ENCODE results near the gene RBMS3. TPM values are rescaled to one million over a fixed set of nuclear protein-coding genes. Genes with fewer than 3 reads are reported as not detected.

The RBMS3 gene
- total RNA-seq, 2 donors from 2014 or later: 40.7 to 53.2 TPM

DNA sequence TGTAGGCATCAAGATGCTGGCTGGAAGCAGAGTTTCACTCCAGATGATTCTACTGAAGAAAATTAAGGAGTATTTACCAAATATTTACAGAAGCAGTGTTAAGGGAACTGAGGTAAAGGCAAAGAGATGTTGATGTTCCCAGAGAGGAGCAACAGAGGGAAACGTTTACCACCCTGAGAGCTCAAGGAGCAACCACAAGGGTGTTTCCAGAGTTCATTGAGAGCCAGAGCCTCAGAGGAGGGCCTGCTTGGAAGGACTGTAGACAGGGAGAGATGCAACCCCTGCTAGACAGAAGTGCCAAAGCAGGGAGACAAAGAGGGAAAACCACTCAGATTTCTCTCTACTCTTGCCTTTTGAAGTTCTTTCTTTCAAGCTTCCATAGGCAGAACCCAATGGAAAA lies 474.5 kb downstream of the RBMS3 start:
- DNase-seq (no peak), ATAC-seq (no peak)
- intact Hi-C loops (cut with DNase I): loop anchor here in 1 of 2 donors (10.0 kb wide), 2 partner anchors 111 to 231 kb away; no protein-coding TSS in a partner anchor

DNA sequence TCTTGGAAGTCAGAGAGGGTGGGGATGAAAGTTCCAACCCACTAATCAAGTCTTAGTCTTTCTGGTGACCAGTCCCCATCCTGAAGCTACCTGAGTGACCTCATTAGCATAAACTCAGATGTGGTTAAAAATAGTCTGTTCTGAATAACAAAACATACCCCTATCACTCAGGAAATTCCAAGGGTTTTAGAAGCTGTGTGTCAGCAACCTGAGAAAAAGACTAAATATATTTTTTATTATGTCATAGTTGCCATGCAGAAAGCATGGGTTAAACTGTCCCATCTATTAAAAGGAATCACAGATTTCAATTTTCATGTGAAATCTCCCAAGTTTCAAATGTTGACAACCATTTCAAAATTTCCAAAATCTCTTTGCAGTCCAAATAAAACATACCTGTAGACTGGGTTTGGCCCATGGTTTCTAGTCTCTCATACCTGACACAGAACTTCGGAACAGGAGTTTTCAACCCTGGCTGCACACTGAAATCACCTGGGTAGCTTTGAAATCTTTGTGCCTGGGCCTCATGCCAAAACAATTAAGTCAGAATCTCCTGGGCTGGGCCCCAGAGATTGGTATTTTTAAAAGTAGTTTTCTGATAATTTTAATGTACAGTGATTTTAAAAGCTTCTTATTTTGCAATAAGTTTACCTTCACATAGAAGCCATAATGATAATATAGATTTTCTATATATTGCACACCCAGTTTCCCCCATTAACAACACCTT lies 476.3 kb downstream of the RBMS3 start:
- DNase-seq (no peak), ATAC-seq (no peak)
- intact Hi-C loops (cut with DNase I): loop anchor here in 1 of 2 donors (10.0 kb wide), 2 partner anchors 112 to 232 kb away; no protein-coding TSS in a partner anchor

DNA sequence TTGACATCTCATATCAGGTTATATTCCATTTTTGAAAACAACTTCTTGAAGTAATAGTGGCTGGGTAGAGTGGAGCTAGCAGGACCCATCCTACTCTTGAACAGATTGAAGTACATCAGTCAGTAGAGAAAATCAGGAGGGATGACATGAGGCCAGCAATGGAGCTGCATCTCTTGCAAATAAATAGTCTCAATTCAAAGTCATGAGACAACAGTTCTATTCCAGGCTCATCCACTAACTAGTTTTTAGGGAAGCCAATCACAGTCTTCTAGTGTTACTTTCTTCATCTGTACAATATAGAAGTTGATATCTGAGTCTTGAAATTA lies 477.2 kb downstream of the RBMS3 start:
- DNase-seq: no peak
- intact Hi-C loops (cut with DNase I): loop anchor here in 1 of 2 donors (10.0 kb wide), 2 partner anchors 113 to 233 kb away; no protein-coding TSS in a partner anchor
- peak in 1 of 2 donors; percentile 24 for ATAC-seq

DNA sequence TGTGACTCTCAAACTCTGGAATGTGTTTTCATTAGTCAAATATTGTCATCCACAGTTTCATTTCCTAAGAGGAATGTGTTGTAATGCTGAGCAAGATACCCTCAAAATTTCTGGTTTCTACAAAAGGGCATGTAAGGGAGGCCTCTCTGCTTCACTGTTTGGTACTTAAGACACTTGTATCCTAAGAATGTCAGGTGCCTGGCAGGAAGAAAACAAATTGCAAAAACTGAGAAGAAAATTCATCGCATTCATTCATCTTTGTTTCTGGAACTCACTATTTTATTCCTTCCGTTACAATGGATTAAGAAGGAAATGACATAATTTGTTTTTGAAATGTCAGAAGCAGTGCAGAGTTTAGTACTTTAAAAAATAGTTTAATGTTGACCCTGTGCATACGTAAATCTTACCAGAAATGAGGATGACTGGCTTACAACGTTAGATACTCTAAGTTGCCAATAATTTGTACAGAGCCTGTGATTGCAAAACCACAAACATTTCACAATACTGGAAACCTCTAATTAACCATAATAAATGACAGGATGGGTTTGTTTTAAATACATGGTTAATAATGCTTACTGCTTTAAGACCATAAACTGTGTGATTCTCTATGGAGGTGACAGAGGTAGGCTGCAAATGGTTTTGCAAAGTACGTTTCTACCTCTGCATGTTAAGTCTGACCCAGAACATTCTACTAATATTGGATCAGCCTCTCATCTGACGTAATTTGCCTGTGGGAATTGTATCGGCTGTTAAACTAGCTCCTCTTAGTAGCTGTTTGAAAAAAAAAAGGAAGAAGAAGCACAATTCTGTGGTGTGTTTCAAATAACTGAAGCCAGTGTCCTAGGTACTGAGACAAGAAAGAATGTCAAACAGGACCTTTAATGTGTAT lies 477.8 kb downstream of the RBMS3 start:
- DNase-seq: no peak
- intact Hi-C loops (cut with DNase I): loop anchor here in 1 of 2 donors (10.0 kb wide), 2 partner anchors 114 to 234 kb away; no protein-coding TSS in a partner anchor
- ATAC-seq: peak; percentile 62 to 78

DNA sequence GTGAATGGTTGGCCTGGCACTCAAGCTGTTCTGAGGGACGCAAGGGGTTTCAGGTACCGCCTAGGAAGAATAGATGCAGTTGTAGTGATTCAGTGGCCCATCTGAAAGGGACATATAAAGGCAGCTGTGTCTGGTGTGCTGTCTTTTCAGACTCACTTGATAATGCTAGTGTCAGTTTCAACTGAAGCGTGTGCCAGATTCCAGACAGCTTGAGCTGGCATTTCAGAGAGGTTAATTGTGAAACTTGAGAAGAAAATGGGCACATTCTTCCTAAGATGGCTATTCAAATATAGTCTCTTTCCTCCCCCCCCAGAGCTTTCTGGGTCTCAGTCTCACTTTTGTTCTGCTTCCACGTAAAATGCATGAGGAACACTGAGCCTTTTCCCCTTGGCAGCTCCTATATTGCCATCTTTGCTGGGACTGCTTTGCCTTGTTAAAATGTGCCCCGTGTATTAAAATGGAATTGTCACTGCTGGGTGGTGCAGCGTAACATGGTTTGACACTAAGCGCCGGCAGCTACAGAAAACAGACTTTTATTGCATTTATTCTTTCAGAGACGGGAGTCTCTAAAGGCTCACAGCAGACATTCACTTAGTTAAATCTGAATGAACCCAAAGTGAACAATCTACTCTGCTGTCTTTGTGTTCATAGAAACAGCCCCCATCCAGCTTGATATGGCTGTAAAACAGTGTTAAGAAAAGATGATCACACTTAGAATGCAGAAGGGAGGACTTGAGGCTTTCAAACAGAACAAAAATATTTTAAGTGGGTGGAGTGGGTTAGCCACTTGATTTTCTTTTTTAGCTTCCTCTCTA lies 478.7 kb downstream of the RBMS3 start:
- peak; percentile 29 for DNase-seq
- peak; percentile 74 to 79 for ATAC-seq
- intact Hi-C loops (cut with DNase I): loop anchor here in 1 of 2 donors (5.0 to 10.0 kb wide), 5 partner anchors 62 to 477 kb away; partner anchors contain the start of gene RBMS3

DNA sequence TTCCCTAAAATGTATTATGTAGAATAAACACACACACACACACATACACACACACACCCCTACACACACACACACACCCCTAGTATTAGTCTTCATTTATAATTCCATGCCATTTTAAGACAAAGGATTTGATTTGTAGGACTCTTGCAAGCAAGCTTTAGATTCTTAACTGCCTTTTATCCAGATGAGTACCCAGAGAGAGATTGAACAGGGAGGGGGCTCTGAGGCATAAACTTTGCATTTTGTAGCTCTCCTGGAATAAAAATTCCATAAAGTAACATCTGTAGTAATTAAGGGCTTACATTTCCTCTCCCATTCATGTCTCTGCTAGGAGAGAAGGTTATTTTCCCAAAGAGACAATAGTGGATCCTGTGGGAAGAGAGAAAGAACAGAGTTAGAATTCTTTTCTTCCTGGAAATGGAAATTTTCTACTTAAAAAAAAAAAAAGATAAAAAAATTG lies 479.4 kb downstream of the RBMS3 start:
- ATAC-seq: no peak
- DNase-seq: no peak
- intact Hi-C loops (cut with DNase I): loop anchor here in 1 of 2 donors (5.0 kb wide), 3 partner anchors 63 to 478 kb away; partner anchors contain the start of gene RBMS3

DNA sequence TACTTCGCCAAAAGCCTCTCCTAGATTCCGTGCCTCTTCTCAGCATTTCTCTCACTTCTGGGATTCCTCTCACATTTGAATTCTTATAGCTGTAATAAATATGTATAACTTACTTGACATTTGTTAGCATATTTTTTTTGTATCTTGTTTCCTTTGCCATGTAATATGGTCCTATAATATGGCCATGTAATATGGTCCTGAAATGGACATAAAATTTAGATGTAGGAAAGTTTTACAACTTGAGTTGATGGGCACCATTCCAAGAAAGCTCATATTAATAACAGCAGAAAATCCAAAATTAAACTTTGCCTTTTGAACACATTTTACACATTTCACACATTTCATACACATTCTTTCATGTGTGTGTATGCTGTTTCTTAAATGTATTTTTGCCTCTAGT lies 480.6 kb downstream of the RBMS3 start:
- no peak for ATAC-seq
- no peak for DNase-seq
- intact Hi-C loops (cut with DNase I): loop anchor here in 1 of 2 donors (5.0 kb wide), 3 partner anchors 64 to 479 kb away; partner anchors contain the start of gene RBMS3

DNA sequence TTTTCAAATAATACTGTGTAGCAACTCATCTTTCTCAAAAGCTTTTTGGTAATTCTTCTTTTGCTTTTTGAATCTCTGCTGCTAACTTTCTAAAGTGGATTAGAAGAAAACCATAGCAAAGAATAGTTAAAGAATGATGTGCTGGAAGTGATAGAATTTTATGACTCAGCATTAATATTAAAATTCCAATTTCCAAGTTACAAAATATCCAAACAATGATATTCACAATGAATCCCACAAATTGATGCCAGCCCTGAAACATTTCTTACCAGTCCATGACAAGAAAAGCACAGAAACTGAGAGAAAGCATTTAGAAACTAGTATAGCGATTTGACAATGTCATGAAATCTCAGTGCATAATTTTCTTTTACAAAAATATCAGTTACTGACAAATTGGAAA lies 482.2 kb downstream of the RBMS3 start:
- ATAC-seq (no peak), DNase-seq (no peak)
- intact Hi-C loops (cut with DNase I): loop anchor here in 1 of 2 donors (5.0 kb wide), 3 partner anchors 66 to 481 kb away; partner anchors contain the start of gene RBMS3

DNA sequence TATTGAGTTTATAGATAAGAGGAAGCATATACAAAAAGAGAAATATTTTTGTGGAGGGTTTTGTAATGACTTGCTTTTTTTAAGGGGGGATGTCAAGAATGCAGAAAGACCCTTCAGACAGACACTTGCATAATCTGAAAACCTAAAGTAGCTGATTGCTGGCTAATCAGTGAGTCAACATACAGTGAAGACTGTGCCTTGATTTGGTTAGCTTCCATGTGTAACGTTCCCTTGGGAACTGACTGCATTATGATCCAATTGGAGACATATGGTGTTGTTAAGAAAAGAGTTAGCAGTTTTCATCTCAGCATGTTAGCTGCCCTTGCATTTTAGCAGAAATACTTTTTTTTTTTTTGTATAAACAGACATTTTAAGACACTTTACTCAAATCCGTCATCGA lies 483.2 kb downstream of the RBMS3 start:
- intact Hi-C loops (cut with DNase I): loop anchor here in 1 of 2 donors (5.0 kb wide), 3 partner anchors 67 to 482 kb away; partner anchors contain the start of gene RBMS3
- DNase-seq (no peak), ATAC-seq (no peak)

DNA sequence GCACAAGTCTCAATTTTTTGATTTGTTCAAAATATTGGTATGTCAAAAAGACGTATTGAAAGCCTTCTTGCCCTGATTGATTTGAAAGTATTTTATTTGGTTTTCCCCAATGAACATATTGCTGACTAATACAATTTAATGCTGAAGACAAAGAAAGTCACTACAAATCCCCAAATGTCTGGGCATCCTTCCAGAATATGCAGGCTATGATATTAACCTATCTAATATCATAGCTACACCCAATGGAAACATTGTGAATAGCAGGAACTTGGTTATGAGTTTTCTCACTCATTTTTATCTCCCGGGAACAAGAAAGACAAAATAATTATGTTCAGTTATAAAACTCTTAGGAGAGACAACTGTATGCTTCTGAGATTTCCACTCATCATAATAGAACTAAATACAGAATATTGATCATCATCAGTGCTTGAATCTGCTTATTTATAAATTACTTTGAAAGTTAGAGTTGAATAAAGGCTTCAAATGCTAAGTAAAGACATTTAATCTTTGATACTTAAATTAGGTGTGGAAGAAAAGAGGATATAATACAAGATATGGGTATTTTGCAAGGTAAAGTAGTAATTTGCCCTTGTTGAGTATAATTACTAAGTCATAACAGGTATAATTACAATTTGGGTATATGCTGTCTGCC lies 483.9 kb downstream of the RBMS3 start:
- no peak for DNase-seq
- intact Hi-C loops (cut with DNase I): loop anchor here (5.0 kb wide), 5 partner anchors 67 to 847 kb away; partner anchors contain the start of gene RBMS3 (in 1 of the 2)
- ATAC-seq: peak; percentile 58 to 68

DNA sequence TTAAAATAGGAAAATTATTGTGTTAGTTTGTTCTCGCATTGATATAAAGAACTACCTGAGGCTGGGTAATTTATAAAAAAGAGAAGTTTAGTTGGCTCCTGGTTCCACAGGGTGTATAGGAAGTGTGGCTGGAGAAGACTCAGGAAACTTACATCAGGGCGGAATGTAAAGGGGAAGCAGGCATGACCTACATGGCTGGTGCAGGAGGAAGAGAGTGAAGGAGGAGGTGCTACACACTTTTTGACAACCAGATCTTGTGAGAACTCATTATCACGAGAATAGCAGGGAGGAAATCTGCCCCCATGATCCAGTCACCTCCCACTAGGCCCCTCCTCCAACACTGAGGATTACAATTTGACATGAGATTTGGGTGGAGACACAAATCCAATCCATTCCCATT lies 490.7 kb downstream of the RBMS3 start:
- intact Hi-C loops (cut with DNase I): no loop called here
- DNase-seq (no peak), ATAC-seq (no peak)

DNA sequence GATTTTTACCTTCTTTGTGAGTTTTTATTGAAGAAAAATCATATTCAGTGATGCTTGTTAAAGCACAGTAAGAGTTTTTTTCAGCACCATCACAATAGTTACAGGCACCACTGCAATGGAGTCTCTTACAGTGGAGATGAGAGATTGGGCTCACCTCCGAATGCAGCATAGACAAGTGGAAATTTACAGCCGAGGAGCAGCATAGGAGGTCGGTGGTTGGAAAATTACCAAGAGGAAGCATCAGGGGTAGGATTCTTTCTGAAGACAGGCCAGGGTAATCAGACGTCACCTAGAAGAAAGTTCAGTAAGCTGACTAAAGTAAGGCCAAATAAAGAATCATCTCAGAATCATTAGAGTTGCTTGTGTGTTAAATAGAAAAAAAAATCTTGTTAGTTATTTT lies 491.6 kb downstream of the RBMS3 start:
- intact Hi-C loops (cut with DNase I): no loop called here
- DNase-seq: no peak
- no peak for ATAC-seq

DNA sequence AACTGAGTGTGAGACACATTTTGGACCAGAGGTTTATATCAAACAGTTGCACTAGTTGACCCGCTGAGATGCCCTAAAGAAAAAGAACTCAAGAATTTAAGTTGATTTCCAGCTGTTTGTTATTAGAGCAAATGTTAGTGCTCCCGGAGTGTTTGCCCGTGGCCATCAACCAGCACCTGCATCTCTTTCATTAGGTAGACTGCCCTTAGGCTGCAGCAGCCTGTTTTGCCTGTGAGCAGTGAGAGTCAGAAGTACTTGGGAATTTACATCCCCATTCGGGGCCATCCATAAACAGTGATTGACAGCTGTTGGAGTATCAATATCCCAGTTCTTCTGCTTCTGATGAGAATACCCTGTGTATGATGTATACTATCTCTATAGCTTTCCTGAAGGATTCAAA lies 492.6 kb downstream of the RBMS3 start:
- no peak for ATAC-seq
- no peak for DNase-seq
- intact Hi-C loops (cut with DNase I): no loop called here

DNA sequence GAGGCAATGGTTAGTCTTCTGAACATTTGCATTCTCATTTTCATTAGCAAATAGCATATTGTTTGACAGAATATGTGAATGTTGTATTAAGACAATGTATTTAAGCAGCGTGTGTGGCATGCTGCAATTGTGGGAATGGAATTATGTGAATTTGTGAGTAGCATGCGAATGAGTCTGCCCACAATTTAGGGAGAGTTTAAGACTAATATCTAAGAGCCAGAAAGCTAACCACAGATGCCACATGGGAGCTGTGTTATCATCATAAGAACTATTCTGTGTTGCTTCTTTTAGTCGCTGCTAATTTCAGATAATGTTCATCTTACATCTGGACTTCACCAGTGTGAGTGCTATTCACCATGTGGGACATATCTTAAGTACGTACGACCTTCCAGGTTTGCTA lies 494.5 kb downstream of the RBMS3 start:
- ATAC-seq: no peak
- intact Hi-C loops (cut with DNase I): no loop called here
- DNase-seq: no peak

DNA sequence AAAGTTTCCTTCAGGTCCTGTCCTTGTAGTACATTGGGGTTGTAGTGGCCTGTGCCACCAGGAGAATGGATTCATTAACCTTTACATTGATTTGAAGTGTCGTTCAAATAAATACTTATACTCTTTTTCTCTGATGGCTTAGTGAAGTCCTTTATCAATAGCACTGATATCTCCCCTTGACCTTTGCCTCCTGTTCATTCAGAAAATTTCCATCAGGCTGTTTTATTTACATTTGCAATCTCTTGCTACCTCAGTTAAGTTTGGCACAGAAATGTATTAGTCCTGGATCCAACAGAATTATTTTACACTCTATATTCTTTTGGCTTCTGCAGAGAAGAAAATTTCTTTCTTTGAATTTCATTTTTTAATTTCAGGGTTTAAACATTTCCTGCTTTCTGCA lies 497.0 kb downstream of the RBMS3 start:
- DNase-seq (no peak), ATAC-seq (no peak)
- intact Hi-C loops (cut with DNase I): no loop called here

DNA sequence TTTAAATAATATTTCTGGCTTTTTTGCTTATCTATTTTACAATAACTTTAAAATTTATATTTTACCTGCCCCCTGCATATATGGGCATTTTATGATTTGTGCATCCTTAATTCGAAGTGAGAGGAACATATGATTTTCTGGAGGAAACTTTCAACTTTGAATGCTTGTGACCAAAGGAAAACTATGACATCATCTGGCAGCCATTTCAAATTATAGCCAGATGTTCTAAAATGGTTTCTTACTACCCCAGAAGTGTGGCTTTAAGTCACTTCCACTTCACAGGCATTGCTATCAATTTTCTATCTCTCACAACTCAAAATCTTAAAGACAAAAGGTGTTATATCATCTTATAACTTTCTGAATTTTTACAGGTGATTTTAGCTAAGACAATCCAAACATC lies 508.8 kb downstream of the RBMS3 start:
- DNase-seq (no peak), ATAC-seq (no peak)
- intact Hi-C loops (cut with DNase I): no loop called here

DNA sequence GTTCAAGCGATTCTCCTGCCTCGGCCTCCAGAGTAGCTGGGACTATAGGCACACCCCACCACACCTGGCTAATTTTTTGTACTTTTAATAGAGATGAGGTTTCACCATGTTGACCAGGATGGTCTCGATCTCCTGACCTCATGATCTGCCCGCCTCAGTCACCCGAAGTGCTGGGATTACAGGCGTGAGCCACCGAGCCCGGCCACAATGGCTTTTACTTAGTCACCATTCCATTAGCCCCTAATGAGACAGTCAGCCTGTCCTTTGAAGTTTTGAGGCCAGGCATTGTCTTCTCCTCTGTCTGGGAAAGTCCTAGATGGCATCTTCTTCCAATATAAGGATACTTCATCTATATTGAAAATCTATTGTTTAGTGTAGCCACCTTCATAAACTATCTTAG lies 515.9 kb downstream of the RBMS3 start:
- intact Hi-C loops (cut with DNase I): no loop called here
- no peak for ATAC-seq
- no peak for DNase-seq

DNA sequence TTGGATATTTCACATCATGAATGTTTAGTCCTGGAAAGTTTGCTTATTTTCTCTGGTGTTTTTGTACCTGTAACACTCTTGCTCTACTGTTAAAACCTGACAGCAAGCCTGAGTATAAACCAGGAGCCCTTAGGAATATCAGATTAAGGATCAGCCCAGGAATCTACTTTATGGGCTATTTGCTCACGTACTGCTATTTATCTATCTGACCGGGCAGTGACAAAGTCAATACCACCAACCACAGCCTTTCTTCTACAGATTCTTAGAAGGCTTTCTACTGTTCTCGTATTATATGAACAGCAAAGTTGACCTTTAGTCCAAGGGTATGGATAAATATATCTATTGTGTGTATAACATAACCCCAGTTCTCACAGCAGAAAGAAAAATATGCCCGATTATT lies 521.2 kb downstream of the RBMS3 start:
- no peak for DNase-seq
- ATAC-seq: no peak
- intact Hi-C loops (cut with DNase I): no loop called here

Measured in left cardiac atrium (tissue), 4 donors.